IMR-90 (cell line): Measurements from ENCODE around the gene IL17RE. TPM values are rescaled to one million over a fixed set of nuclear protein-coding genes. Genes with fewer than 3 reads are reported as not detected.

Source experiments
- ATAC-seq: fragments of 200-7000 bp; cut with Tn5 transposase; 2 replicates; pipeline ENCODE4 v1.9.1; 2020; ENCODE audit warnings: low read depth, mild to moderate bottlenecking, moderate library complexity
- BruUV-seq: library from RNA; stranded (reverse); fragments of 400-500 nt; replicated peaks from 2 replicates; lab custom pipeline; 2021; lab: Mats Ljungman, UMichigan
- CTCF ChIA-PET: fragments of 300-600 bp; formaldehyde crosslinking; extraction: SDS; loops from one replicate; lab custom pipeline; 2021; ENCODE audit warnings: antibody characterized with exemption; lab: Yijun Ruan, JAX
- POLR2A ChIA-PET: fragments of 300-600 bp; sonication (Branson Sonifier 250); formaldehyde crosslinking; loops from one replicate; lab custom pipeline; 2022; ENCODE audit warnings: antibody characterized with exemption; ENCODE audit not compliant: unreplicated experiment; lab: Charles Lee
- DNase-seq: peaks from one replicate; pipeline ENCODE4 v3.0.0; 2013
- H2AFZ ChIP-seq: replicated peaks from 2 replicates; pipeline ENCODE3; 2013; ENCODE audit warnings: low read length, mild to moderate bottlenecking; ENCODE audit not compliant: poor library complexity
- H2AK5ac ChIP-seq: 2 replicates; pipeline ENCODE4 v1.6.1; 2013; ENCODE audit warnings: low read depth, low read length, inconsistent platforms
- H2AK9ac ChIP-seq: replicated peaks from 2 replicates; pipeline ENCODE3; 2013; ENCODE audit warnings: mild to moderate bottlenecking, low read depth, low read length, moderate library complexity; ENCODE audit not compliant: poor library complexity
- H2BK120ac ChIP-seq: 2 replicates; pipeline ENCODE4 v1.6.1; 2013; ENCODE audit warnings: low read depth, low read length, inconsistent platforms
- H2BK15ac ChIP-seq: 3 replicates; pipeline ENCODE4 v1.6.1; 2013; ENCODE audit warnings: low read depth, low read length, inconsistent platforms
- H2BK20ac ChIP-seq: 2 replicates; pipeline ENCODE4 v1.6.1; 2013; ENCODE audit warnings: low read depth, mild to moderate bottlenecking, inconsistent platforms, low read length, moderate library complexity
- H2BK5ac ChIP-seq: 2 replicates; pipeline ENCODE4 v1.6.1; 2013; ENCODE audit warnings: mild to moderate bottlenecking, low read depth, low read length, inconsistent platforms; ENCODE audit not compliant: poor library complexity, severe bottlenecking
- H3K14ac ChIP-seq: replicated peaks from 2 replicates; pipeline ENCODE4 v1.6.1; 2013; ENCODE audit warnings: low read depth, low read length, inconsistent platforms
- H3K18ac ChIP-seq: 2 replicates; pipeline ENCODE4 v1.6.1; 2013; ENCODE audit warnings: low read depth, low read length, control low read depth
- H3K23ac ChIP-seq: 2 replicates; pipeline ENCODE4 v1.6.1; 2013; ENCODE audit warnings: low read depth, low read length, inconsistent platforms
- H3K27ac ChIP-seq: 2 replicates; pipeline ENCODE4 v1.5.1; 2013; ENCODE audit warnings: mild to moderate bottlenecking, control low read depth, low read length; ENCODE audit not compliant: insufficient read depth
- H3K27me3 ChIP-seq: 2 replicates; pipeline ENCODE4 v1.6.1; 2013; ENCODE audit warnings: low read length; ENCODE audit not compliant: control insufficient read depth, insufficient read depth
- H3K36me3 ChIP-seq: 2 replicates; pipeline ENCODE4 v1.6.1; 2013; ENCODE audit warnings: low read length, mixed read lengths; ENCODE audit not compliant: control insufficient read depth, insufficient read depth
- H3K4ac ChIP-seq: 2 replicates; pipeline ENCODE4 v1.6.1; 2013; ENCODE audit warnings: low read depth, low read length, inconsistent platforms
- H3K4me1 ChIP-seq: 2 replicates; pipeline ENCODE4 v1.6.1; 2013; ENCODE audit warnings: low read length, mixed read lengths; ENCODE audit not compliant: control insufficient read depth, insufficient read depth
- H3K4me2 ChIP-seq: 2 replicates; pipeline ENCODE4 v1.6.1; 2013; ENCODE audit warnings: low read depth, mild to moderate bottlenecking, control low read depth, low read length, moderate library complexity
- H3K4me3 ChIP-seq: 2 replicates; pipeline ENCODE4 v1.5.1; 2013; ENCODE audit warnings: low read depth, mild to moderate bottlenecking, control low read depth, low read length, moderate library complexity; ENCODE audit not compliant: insufficient read depth
- H3K56ac ChIP-seq: 2 replicates; pipeline ENCODE4 v1.6.1; 2013; ENCODE audit warnings: low read length, inconsistent platforms; ENCODE audit not compliant: insufficient read depth; ENCODE audit errors: extremely low read depth
- H3K79me1 ChIP-seq, 2 experiments: 2 replicates each; pipeline ENCODE4 v1.6.1; 2013; ENCODE audit warnings: low read length in 2 of 2, inconsistent platforms in 1 of 2, low read depth in 1 of 2
- H3K9ac ChIP-seq: 2 replicates; pipeline ENCODE4 v1.6.1; 2013; ENCODE audit warnings: low read depth, low read length, control low read depth
- H3K9me1 ChIP-seq: 2 replicates; pipeline ENCODE4 v1.6.1; 2013; ENCODE audit warnings: low read length, inconsistent platforms; ENCODE audit not compliant: insufficient read depth
- H3K9me3 ChIP-seq: 2 replicates; pipeline ENCODE4 v1.6.1; 2013; ENCODE audit warnings: low read length; ENCODE audit not compliant: control insufficient read depth, insufficient read depth
- H4K20me1 ChIP-seq: 2 replicates; pipeline ENCODE4 v1.6.1; 2013; ENCODE audit warnings: low read length, inconsistent platforms; ENCODE audit not compliant: insufficient read depth
- H4K5ac ChIP-seq: 2 replicates; pipeline ENCODE4 v1.6.1; 2013; ENCODE audit warnings: mild to moderate bottlenecking, low read depth, low read length, control low read depth
- H4K8ac ChIP-seq, 2 experiments: 2 replicates each; pipeline ENCODE4 v1.6.1; 2013; ENCODE audit warnings: low read depth in 2 of 2, low read length in 2 of 2, control low read depth in 1 of 2, inconsistent platforms in 1 of 2
- H4K91ac ChIP-seq: 2 replicates; pipeline ENCODE4 v1.6.1; 2013; ENCODE audit warnings: low read depth, low read length, inconsistent platforms; ENCODE audit not compliant: insufficient read depth
- RAD21 ChIP-seq: IDR thresholded peaks from 2 replicates; pipeline ENCODE4 v1.6.1; 2012; ENCODE audit warnings: low read length, improper control_type of control experiment
- WGBS, 2 experiments: methylation state at CpG; one replicate each; pipeline versions ENCODE4 v1.1.5 to v1.1.7; 2013; ENCODE audit warnings: missing lambda C conversion rate in 2 of 2; ENCODE audit not compliant: insufficient read length in 1 of 2; ENCODE audit errors: extremely low coverage in 2 of 2; 5-methylcytosine and 5-hydroxymethylcytosine counted together
- dilution Hi-C: fragments of 300-500 bp; cut with HindIII; formaldehyde crosslinking; loops from one replicate; pipeline ENCODE4 v1.14.3; 2018; ENCODE audit warnings: low sequenced_read_pairs; ENCODE audit not compliant: unreplicated experiment
- in situ Hi-C: fragments of 300-500 bp; cut with MboI; formaldehyde crosslinking; loops from 3 replicates; pipeline ENCODE4 v1.14.3; 2019; ENCODE audit warnings: low sequenced_read_pairs, inconsistent platforms, mixed read lengths
- intact Hi-C: fragments of 100-400 bp; cut with micrococcal nuclease; formaldehyde crosslinking; loops from 2 replicates; pipeline ENCODE4 v1.10.0; 2022
- polyA plus RNA-seq, 3 experiments: library from polyadenylated mRNA; depleted of rRNA; stranded (reverse); fragments of >200 nt; gene quantifications; 2 replicates each; pipeline ENCODE4 v1.2.3, GENCODE V29; 2012; ENCODE audit warnings: low replicate concordance in 1 of 3
- total RNA-seq: library from RNA; depleted of rRNA; stranded (reverse); fragments of >200 nt; gene quantifications from 2 replicates; pipeline ENCODE4 v1.2.3, GENCODE V29; 2012

The IL17RE gene
- total and polyA plus RNA-seq, 2 of the 4 experiments (the other 2 are of a cell fraction): 0.90 to 7.2 TPM

DNA sequence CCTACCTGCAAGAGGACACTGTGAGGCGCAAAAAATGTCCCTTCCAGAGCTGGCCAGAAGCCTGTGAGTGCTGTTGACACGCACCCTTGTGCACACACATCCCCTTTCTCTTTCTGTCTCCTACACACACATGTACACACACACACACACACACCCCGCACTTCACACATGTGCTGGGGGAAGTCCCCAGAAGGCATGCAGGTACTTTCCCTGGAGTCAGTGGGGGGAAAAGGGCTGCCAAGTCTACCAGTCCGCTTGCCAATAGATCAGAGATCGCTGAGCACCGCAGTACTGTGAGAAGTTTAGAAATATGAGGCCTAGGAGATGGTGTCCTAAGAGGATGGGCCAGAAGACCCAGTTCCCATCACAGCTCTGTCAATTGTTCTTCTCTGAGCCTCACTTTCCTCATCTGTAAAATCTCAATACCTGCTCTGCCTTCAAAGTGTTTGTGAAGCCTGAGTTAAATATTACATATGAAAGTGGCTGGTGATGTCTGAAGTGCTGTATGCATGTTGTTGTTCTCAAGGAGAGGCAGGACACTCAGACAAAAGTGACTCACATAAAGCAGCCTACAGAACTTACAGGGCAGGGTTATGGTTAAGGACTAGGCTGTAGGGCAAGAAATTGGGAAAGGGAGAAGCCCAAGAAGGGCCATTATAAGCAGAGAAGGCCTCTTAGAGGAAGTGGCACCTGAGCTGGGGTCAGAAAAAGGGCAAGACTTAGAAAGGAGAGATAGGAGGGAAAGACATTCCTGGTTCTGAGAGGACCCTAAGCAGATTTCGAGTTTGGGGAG, 6.8 kb downstream of the IL17RE start:
- no peak for ATAC-seq
- CTCF ChIA-PET: no interaction called here

More for the DNA sequence above, 6.8 kb downstream of the IL17RE start:
- no peak overlapping the region for H4K8ac ChIP-seq
- no peak overlapping the region for H3K4ac ChIP-seq
- H4K91ac ChIP-seq: no peak overlapping the region
- H3K56ac ChIP-seq: no peak overlapping the region
- no peak overlapping the region for H3K4me3 ChIP-seq
- H4K20me1 ChIP-seq: no peaks in the 10 kb centered on the region
- H3K9me1 ChIP-seq: peaks cover 6% of the 10 kb centered on the region; the same call in 1 of the 2 replicates
- peaks cover 8% of the 10 kb centered on the region for H3K4me1 ChIP-seq
- H3K14ac ChIP-seq: no peak overlapping the region
- H2AK9ac ChIP-seq: no peak overlapping the region
- no peak overlapping the region for H2BK5ac ChIP-seq
- DNase-seq: no peak
- H3K9ac ChIP-seq: no peak overlapping the region
- POLR2A ChIA-PET: no interaction called here
- 0 out of 2 replicates have a peak overlapping the region, but pooled peaks have one; percentile 21 for H2AK5ac ChIP-seq
- 86% methylated on average over 1 of the region's 7 CpGs; no CpG with 5 or more reads in 1 of the 2 experiments for WGBS, 2 experiments
- no TSS peak for BruUV-seq
- H3K27me3 ChIP-seq: no peaks in the 10 kb centered on the region
- no peak overlapping the region for H2BK120ac ChIP-seq
- no peak overlapping the region for H4K5ac ChIP-seq
- H3K4me2 ChIP-seq: no peak overlapping the region
- H2AFZ ChIP-seq: no peak overlapping the region
- dilution Hi-C loops (no loop called here), intact Hi-C loops (no loop called here), in situ Hi-C loops (no loop called here)
- no peak overlapping the region for H2BK15ac ChIP-seq
- H2BK20ac ChIP-seq: no peak overlapping the region
- no peak overlapping the region for H3K23ac ChIP-seq
- H3K79me1 ChIP-seq: no peaks in the 10 kb centered on the region
- H3K9me3 ChIP-seq: no peaks in the 10 kb centered on the region
- TF ChIP-seq RAD21: no peak
- no peak overlapping the region for H3K18ac ChIP-seq
- H3K27ac ChIP-seq: no peak overlapping the region
- H3K36me3 ChIP-seq: no peaks in the 10 kb centered on the region
